D721Med (cell line): Measurements from ENCODE around the gene GRIN2A.

Experiments
- DNase-seq: peaks from one replicate; pipeline ENCODE4 v3.0.0; 2011; ENCODE audit warnings: low spot score; ENCODE audit not compliant: insufficient read length
- FAIRE-seq: peaks from 2 replicates; lab custom pipeline; 2011; peaks lifted over from hg19 to GRCh38; lab: Jason Lieb, UNC
- CTCF ChIP-seq: IDR thresholded peaks from 2 replicates; pipeline ENCODE4 v1.5.1; 2012; ENCODE audit warnings: mild to moderate bottlenecking, control low read depth; ENCODE audit not compliant: insufficient read depth; ENCODE audit errors: missing control alignments

The GRIN2A gene

GRCh38 chr16:10111156-10111761 is 71.0 kb downstream of the GRIN2A start:
- TF ChIP-seq CTCF: no peak
- DNase-seq (no peak), FAIRE-seq (no peak)

GRCh38 chr16:10110552-10110951 is 71.7 kb downstream of the GRIN2A start:
- no peak for TF ChIP-seq CTCF
- DNase-seq: no peak
- no peak for FAIRE-seq

- no peak for FAIRE-seq
These were observed 75.1 kb downstream of the GRIN2A start for GRCh38 chr16:10107081-10107480.

GRCh38 chr16:10103700-10104099 is 78.5 kb downstream of the GRIN2A start:
- no peak for TF ChIP-seq CTCF
- FAIRE-seq (no peak), DNase-seq (no peak)

More at GRCh38 chr16:10107081-10107480, 75.1 kb downstream of the GRIN2A start:
- TF ChIP-seq CTCF: no peak
- no peak for DNase-seq

- no peak for DNase-seq
These were observed 79.1 kb downstream of the GRIN2A start for GRCh38 chr16:10103118-10103517.

GRCh38 chr16:10100829-10101228 is 81.4 kb downstream of the GRIN2A start:
- FAIRE-seq (no peak), DNase-seq (no peak)
- no peak for TF ChIP-seq CTCF

More at GRCh38 chr16:10103118-10103517, 79.1 kb downstream of the GRIN2A start:
- FAIRE-seq: no peak
- TF ChIP-seq CTCF: no peak

- TF ChIP-seq CTCF: no peak
- FAIRE-seq (no peak), DNase-seq (no peak)
These were observed 83.2 kb downstream of the GRIN2A start for GRCh38 chr16:10098991-10099390.
